Measurements from ENCODE around the gene NDUFC2. TPM values are rescaled to one million over a fixed set of nuclear protein-coding genes. Genes with fewer than 3 reads are reported as not detected.
"Not testable (repeated sequence)": the region's sequence is repeated elsewhere in the genome, so short reads cannot be mapped to it uniquely, and the experiment has no call there.

NDUFC2 gene
- total RNA-seq, 1 experiment from 2014 or later, result 183 TPM

- peak; percentile 29 for DNase-seq (ENCODE audit: low spot score)
- in situ Hi-C loops (cut with HindIII; ENCODE audit: low sequenced_read_pairs), result no loop called here
These were observed 1.3 kb upstream of the NDUFC2 start for GRCh38 chr11:78080818-78081495.

DNA sequence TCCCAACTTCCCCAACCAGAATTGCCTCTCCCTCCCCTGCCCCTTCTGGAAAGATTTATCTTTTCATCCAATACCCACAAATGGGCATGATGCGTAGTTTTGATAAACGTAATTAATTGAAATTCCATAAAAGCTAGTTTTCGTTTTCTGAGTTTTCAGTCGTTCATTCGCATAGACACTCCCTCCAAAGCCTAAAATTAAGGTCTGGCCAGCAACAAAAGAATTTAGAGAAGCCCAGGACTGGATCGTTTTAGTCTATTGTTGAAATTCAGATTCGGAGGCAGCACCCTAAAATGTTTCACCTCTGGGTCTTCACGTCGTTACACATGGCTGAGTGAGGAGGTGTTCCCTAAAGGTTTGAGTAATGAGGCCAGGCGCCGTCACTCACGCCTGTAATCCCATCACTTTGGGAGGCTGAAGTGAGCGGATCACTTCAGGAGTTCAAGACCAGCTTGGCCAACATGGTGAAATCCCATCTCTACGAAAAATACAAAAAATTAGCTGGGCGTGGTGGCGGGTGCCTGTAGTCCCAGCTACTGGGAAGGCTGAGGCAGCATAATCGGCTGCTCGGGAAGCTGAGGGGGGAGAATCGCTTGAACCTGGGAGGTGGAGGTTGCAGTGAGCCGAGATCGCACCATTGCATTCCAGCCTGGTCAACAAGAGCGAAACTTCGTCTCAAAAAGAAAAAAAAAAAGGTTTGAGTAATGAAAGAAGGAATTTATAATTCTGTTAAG lies 589 bp upstream of the NDUFC2 start:
- in situ Hi-C loops (cut with HindIII; ENCODE audit: low sequenced_read_pairs), result no loop called here
- no peak for DNase-seq (ENCODE audit: low spot score)

DNA sequence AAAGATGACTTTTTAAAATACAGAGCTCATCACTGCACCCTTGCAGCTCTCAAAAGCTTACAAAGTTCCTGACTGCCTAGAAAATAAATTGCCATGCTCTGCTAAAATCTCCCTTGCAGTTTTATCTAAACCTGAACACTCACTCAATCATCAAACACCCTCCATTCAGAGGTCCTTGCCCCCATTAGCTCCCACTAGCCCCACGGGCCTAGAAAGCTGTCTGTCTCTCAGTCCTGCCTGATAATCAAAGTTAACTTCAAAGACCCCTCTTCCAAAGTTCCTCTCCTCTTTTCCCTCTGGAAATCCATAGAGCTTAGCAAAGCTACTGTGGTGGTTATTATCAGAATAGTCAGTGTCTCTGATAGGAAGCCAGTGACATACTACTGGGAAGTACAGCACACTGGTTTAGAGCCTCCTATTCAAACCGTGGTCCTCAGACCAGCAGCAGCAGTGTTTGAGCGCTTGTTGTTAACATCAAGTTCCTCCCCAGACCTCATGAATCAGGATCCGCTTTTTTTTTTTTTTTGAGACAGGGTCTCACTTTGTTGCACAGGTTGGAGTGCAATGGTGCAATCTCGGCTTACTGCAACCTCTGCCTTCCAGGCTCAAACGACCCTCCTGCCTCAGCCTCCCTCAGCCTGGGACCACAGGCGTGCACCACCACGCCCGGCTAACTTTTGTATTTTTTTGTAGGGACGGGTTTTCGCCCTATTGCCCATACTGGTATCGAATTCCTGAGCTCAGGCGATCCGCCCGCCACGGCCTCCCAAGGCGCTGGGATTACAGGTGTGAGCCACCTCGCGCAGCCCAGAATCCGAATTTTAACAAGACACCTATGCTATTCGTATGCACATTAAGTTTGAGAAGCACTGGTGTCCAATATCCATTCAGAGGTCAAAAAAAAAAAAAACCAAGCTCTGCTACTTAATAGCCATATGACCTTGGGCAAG lies 1.2 kb downstream of the NDUFC2 start:
- in situ Hi-C loops (cut with HindIII; ENCODE audit: low sequenced_read_pairs), result no loop called here

DNA sequence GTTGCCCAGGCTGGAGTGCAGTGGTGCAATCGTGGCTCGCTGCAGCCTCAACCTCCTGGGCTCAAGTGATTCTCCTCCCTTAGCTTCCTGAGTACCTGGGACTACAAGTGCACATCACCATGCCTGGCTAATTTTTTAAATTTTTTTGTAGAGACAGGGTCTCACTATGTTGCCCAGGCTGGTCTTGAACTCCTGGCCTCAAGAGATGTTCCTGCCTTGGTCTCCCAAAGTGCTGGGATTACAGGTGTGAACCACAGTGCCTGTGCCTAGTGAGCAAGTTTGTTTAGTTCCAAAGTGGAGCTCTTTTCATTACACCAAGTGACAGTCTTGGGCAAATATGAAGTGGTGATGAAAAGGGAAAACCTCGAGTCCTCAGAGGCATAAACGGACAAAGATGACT lies 2.1 kb downstream of the NDUFC2 start:
- DNase-seq (ENCODE audit: low spot score); in situ Hi-C loops (cut with HindIII; ENCODE audit: low sequenced_read_pairs): not testable (repeated sequence)

More for the DNA sequence above, 1.2 kb downstream of the NDUFC2 start:
- DNase-seq (ENCODE audit: low spot score), result no peak

DNA sequence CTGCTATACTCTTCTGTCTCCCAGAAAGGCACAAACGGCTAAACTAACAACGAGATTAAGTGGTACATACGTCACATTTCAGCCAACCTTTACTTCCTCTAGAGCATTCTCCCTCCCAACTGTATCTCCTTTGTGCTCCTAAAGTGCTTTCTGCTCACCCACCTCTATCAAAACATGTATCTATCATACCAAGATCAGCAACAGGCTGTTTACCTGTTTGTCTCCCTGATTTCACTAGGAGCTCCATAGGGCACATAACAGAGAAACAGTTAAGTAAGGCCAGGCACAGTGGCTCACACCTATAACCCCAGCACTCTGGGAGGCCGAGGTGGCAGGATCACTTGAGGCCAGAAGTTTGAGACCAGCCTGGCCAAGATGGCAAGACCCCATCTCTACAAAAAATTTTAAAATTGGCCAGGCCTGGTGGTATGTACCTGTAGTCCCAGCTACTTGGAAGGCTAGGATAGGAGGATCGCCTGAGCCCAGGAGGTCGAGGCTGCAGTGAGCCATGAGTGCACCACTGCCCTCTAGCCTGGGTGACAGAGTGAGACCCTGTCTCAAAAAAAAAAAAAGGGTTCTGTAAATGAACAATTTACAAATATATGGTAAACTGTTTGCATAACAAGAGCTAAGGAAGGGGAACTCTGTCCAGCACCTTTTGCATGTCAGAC lies 2.8 kb downstream of the NDUFC2 start:
- in situ Hi-C loops (cut with HindIII; ENCODE audit: low sequenced_read_pairs), result no loop called here
- no peak for DNase-seq (ENCODE audit: low spot score)

GRCh38 chr11:78074756-78075155 lies 4.9 kb downstream of the NDUFC2 start:
- in situ Hi-C loops (cut with HindIII; ENCODE audit: low sequenced_read_pairs), result no loop called here
- no peak for DNase-seq (ENCODE audit: low spot score)

DNA sequence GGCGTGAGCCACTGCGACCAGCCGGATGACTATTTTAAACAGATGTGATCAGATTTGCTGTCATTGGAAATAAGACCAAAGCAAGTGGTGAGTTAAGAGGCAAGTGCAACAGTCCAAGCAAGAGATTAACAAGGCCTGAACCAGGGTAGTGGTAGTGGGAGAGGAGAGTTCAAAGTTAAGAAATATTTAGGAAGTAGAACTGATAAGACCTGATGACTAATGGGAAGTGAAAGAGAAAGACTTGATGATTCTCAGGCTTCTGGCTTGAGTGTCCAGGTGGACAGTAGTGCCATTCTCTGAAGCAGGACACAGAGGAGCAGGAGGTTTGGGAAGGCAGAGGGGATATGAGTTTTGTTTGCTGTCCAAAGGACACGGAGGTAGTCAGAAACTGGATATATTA lies 7.2 kb downstream of the NDUFC2 start:
- DNase-seq (ENCODE audit: low spot score), result no peak
- in situ Hi-C loops (cut with HindIII; ENCODE audit: low sequenced_read_pairs), result no loop called here

GRCh38 chr11:78071717-78072116 lies 7.9 kb downstream of the NDUFC2 start:
- in situ Hi-C loops (cut with HindIII; ENCODE audit: low sequenced_read_pairs), result no loop called here
- DNase-seq (ENCODE audit: low spot score), result no peak

GRCh38 chr11:78070621-78071020 lies 9.0 kb downstream of the NDUFC2 start:
- DNase-seq (ENCODE audit: low spot score), result peak; percentile 20
- in situ Hi-C loops (cut with HindIII; ENCODE audit: low sequenced_read_pairs), result no loop called here

GRCh38 chr11:78069465-78069864 lies 10.2 kb downstream of the NDUFC2 start:
- in situ Hi-C loops (cut with HindIII; ENCODE audit: low sequenced_read_pairs), result no loop called here
- DNase-seq (ENCODE audit: low spot score), result no peak

DNA sequence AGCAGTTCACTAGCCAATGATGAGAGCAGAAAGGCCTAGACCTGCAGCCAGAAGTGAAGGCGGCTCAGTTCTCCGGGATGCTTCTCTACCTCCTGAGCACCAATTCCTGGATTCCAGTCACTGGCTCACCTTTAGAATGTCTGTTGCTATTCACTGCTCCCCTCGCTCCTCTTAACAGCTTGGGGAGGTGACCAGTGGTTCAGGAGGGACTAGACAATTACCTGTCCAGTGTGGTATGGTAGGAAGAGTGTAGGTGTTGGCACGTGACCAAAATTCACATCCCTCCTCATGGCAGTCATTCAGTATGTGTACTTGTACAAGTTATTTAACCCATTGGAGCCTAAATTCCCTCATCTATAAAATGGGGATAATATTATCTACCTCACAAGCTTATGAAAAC lies 12.0 kb downstream of the NDUFC2 start:
- in situ Hi-C loops (cut with HindIII; ENCODE audit: low sequenced_read_pairs), result no loop called here
- DNase-seq (ENCODE audit: low spot score), result no peak

DNA sequence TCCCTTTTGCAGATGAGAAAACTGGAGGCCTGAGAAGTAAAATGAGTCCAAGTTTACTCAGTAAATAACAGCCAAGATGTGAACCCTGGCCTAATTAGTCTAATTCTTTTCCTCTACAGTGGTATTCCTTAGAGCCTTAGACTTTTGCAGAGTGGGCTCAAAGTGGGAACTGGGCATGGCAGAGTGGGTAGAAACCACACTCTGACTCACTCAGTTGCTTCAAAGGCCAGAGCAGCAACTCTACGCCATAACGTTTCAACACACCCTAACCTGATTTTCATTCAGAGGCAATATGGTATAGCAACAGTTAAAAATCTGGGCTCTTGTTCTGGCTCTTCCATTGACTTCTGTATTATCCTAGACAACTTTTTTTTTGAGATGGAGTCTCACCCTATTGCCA lies 13.2 kb downstream of the NDUFC2 start:
- DNase-seq (ENCODE audit: low spot score), result no peak
- in situ Hi-C loops (cut with HindIII; ENCODE audit: low sequenced_read_pairs), result no loop called here

DNA sequence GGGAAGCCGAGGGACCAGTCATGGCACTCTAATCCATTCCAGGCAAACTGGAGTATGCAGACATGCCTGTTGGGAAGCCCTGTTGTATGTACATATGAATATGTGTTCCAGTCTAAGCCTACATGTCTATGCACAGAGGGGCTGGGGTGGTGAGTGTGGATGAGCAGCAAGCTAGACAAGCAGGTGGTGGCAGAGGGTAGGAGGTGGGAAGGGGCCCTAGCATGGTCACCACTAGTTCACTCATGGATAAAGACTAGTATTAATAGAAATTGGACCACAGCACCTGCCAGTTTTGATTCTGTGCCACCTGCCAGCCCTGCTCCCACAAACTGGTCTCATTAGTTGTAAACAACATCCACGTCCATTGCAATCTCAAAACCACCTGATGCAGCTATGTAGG lies 14.5 kb downstream of the NDUFC2 start:
- peak; percentile 47 for DNase-seq (ENCODE audit: low spot score)
- in situ Hi-C loops (cut with HindIII; ENCODE audit: low sequenced_read_pairs), result no loop called here

GRCh38 chr11:78063440-78064181 lies 16.1 kb downstream of the NDUFC2 start, which contains the start of gene THRSP:
Gene THRSP (plus strand): TSS chr11:78063861. CDS start chr11:78063882, 21 bp downstream.
- DNase-seq (ENCODE audit: low spot score), result peak; percentile 97
- in situ Hi-C loops (cut with HindIII; ENCODE audit: low sequenced_read_pairs), result no loop called here

GRCh38 chr11:78062671-78063070 lies 17.0 kb downstream of the NDUFC2 start:
- DNase-seq (ENCODE audit: low spot score), result no peak
- in situ Hi-C loops (cut with HindIII; ENCODE audit: low sequenced_read_pairs), result no loop called here

DNA sequence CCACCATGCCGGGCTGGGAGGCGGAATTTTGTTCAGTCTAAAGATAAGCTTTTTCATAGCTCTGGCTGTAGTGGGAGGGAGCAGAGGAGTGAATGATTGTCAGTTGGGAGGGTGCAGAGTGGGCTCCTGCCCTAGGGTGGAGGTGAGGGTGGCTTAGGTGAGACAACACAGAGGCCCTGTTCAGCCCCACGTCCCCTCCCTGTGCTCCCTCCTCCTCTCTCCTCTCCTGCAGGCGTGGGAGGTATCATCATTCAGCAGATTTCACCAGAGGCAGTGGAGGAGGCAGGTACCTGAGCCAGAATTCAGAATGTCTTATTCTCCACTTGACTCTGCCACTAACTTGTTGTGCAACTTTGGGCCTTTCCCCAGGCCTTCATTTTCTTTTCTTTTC lies 17.7 kb downstream of the NDUFC2 start:
- in situ Hi-C loops (cut with HindIII; ENCODE audit: low sequenced_read_pairs), result no loop called here

DNA sequence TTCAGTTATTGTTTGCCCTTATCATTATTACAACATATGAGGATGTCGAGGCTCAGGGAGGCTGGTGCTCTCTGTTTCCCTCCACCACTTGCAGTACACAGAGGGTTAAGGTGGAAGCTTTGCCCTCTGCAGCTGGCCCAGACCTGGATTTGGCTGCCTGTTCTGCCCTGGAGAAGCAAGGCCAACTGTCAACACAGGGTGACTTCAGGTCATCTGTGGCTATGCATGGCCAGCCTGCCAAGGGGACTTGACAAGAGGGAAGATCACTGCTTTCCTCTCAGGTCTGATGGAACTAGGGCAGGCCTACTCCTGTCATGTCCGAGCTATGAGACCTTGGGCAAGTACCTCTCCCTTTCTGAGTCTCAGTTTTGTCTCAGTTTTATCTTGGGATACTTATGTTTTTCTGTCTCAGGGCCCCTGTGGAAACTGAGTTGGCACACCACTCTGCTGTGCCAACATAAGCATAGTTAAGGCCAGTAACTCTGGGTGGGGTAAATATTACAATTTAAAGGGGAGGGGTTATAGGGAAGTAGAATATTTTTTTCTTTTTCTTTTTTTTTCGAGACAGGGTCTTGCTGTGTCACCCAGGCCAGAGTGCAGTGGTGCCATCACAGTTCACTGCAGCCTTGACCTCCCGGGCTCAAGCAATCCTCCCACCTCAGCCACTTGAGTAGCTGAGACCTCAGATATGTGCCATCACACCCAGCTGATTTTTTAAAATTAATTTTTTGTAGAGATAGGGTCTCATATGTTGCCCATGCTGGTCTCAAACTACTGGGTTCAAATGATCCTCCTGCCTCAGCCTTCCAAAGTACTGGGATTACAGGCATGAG lies 18.4 kb downstream of the NDUFC2 start:
- peak; percentile 88 for DNase-seq (ENCODE audit: low spot score)
- in situ Hi-C loops (cut with HindIII; ENCODE audit: low sequenced_read_pairs), result no loop called here

More for the DNA sequence above, 17.7 kb downstream of the NDUFC2 start:
- DNase-seq (ENCODE audit: low spot score), result peak; percentile 20

DNA sequence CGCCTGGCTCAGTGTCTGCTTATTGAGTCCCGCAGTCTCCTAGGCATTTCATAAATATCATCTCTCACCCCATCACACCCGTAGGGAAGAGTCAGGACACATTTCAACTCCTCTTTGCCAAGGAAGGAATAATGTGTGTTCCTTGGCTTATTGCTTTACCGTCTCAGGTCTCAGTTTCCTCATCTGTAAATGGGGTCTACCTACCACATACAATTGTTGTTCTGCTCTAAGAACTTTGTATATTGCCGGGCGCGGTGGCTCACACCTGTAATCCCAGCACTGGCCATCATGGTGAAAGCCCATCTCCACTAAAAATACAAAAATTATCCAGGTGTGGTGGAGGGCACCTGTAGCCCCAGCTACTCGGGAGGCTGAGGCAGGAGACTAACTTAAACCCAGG lies 19.1 kb downstream of the NDUFC2 start:
- no peak for DNase-seq (ENCODE audit: low spot score)
- in situ Hi-C loops (cut with HindIII; ENCODE audit: low sequenced_read_pairs), result no loop called here

Measured in G401 (cell line).